COLO668 (cell line): ENCODE data around the gene MRAP2.
"Not testable (repeated sequence)": the region's sequence is repeated elsewhere in the genome, so short reads cannot be mapped to it uniquely, and the experiment has no call there.

Experiments
- DNase-seq: peaks from one replicate; lab custom pipeline; 2025; ENCODE audit not compliant: unreplicated experiment; lab: John Stamatoyannopoulos, UW

The MRAP2 gene

DNA sequence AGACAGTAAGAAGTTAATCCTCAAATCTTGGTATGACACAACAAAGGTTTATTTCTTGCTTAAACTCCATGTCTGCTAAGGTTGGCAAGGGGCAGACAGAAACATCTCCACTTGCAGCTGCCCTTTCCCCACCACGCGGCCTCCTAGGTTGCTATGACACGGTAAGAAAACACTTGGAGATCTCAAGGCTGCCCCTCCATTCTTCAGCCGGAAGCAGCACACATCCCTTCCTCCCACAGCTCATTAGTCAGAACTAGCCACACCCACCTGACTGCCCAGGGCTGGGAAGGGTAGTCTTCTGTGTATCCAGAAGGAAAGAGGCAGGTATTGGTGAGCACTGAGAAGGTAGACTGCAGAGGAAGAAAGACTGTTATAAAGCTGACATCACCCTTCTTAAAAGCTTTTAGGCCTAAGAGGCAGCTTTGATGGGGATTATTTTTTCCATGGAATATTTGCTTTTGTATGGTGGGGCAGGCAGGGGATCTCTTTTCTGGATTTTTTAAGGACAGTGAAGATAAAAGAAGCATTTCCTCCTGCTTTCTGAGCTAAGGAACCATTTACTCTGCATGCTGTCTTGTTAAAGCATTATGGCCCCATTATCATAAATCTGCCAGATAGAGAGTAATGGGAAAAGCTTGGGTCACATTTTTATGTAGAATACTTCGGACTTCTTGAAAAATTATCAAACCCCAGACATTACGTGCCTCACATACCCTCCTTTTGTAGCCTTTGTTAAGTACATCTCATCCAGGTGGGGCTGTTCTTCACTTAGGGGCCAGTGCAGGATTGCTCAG, 41.6 kb downstream of the MRAP2 start:
- DNase-seq = no peak

DNA sequence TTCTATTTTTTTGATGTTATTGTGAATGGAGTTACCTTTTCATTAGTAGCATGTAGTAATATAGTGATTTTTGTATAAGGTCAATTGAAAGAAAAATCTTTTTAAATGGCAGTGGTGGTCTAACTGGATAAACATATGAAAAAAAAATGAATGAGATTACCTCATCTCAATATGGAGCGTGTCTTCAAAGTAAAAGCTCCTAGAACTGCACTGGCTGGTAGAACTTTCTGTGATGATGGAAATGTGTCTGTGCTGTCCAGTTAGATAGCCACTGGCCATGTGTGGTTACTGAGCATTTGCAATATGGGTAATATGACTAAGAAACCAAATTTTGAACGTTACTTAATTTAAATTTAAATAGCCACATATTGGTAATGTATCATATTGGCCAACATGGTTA, 44.1 kb downstream of the MRAP2 start:
- DNase-seq = no peak

DNA sequence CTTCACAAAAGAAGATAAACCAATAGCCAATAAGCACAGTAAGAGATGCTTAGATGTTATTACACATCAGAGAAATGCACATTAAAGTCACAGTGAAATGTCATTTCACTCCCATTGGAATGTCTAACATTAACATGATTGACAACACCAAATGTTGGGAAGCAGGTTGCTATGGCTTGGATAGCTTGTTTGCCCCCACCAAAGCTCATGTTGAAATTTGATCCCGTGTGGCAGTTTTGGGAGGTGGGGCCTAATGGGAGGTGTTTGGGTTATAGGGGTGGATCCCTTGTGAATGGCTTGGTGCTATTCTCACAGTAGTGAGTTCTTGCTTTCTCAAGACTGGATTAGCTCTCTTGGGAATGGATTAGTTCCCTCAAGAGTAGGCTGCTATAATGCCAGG, 44.8 kb downstream of the MRAP2 start:
- no peak for DNase-seq

DNA sequence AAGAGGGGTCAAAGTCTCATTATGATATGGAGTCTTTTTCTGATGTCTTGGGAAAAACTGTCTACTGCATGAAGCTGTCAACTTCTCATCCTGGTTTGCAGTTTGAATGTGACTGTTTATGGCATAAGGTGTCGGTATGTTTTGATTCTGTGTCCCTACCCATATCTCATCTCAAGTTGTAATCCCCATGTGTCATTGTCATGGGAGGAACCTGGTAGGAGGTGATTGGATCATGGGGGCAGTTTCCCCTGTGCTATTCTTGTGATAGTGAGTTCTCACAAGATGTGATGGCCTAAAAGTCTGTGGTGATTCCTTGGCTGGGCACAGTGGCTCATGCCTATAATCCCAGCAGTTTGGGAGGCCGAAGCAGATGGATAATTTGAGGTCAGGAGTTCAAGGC, 47.6 kb downstream of the MRAP2 start:
- DNase-seq = no peak

DNA sequence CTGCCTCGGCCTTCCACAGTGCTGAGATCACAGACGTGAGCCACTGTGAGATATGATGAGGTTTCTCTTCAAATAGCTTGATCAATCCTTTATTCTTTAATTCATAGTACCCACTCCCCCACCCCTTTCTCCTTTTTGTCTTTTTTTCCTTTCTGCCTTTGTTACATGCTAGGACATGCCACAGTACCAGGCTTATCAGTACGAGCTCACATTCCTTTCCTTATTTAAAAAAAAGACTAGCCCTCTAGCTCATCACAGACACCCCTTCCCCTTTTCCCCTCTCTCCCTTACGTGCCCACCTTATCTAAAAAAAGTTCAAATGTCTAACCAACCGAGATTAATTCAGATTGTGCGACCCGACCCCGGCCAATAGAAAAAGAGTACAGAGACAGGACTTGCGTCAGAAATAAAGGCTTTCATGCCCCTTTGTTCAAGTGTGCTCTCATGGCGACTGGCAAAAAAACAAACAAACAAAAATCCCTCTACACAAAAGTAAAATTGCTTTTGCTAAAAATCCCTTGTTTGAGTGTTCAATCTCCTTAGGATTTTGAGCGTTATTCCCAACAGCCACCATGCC, 49.2 kb downstream of the MRAP2 start:
- DNase-seq = no peak

DNA sequence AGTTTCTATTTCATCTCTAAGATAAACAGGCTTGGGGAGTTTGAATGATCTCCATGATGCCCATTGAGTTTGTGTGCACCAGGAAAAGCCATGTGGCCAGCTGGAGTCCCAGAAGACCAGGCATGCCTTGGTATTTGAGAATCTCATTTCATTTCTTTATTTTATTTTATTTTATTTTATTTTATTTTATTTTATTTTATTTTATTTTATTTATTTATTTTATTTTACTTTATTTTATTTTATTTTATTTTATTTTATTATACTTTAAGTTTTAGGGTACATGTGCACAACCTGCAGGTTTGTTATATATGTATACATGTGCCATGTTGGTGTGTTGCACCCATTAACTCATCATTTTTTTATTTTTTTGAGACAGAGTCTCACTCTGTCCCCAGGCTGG, 51.1 kb downstream of the MRAP2 start:
- DNase-seq = not testable (repeated sequence)

DNA sequence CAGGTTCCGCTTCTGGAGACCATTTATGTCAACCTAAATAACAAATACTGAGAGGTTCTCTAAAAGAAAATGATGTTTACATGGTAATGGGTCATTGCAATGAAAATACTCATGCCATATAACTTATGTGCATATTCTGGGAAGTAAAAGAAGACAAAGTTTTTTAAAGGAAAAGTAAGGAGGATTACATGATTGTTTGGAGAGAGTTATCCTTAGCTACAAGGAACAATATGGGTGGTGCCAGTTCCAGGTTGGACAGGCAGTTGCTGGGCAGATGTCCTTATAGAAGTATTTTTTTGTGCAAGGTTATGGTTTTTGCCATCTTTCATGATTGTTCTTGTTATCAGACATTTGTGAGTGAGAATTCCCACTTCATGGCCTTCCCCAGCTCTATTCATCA, 52.5 kb downstream of the MRAP2 start:
- DNase-seq = no peak

DNA sequence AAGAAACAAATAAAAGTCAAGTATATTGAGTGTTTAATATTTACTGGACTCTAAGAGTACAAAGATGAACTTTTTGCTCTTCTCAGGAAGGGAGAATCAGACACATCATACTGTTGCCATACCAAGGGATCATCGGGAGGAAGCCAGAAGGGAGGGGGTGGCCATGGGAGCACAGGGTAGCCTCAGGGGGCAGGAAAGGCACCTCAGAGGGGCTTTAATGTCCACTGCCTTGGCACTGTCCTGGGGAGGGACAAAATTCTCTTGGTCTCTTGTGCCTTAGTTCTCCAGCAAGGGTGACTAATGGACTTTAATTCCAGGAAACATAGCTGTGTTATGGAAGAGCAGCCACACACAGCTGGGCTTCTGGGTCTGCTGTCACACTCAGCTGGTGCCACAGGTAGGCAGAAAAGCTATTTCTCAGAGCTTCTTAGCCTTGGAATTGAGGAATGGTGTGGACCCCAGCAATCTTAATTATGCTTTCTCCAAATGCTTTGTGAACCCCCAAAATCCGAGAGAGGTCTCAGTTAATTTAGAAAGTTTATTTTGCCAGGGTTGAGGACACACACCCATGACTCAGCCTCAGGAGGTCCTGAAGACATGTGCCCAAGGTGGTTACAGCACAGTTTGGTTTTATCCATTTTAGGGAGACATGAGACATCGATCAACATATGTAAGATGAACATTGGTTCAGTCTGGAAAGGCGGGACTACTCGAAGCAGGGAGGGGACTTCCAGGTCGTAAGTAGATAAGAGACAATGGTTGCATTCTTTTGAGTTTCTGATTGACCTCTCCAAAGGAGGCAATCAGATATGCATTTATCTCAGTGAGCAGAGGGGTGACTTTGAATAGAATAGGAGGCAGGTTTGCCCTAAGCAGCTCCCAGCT, 53.2 kb downstream of the MRAP2 start:
- DNase-seq = no peak

DNA sequence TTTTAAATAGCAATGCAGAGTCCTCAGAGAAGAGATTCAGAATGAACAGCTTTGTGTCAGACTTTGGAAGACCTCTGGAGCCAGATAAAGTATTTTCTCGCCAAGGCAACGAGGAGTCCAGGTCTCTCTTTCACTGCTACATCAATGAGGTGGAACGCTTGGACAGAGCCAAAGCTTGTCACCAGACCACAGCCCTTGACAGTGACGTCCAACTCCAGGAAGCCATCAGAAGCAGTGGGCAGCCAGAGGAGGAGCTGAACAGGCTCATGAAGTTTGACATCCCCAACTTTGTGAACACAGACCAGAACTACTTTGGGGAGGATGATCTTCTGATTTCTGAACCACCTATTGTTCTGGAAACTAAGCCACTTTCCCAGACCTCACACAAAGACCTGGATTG, 55.5 kb downstream of the MRAP2 start:
- no peak for DNase-seq

DNA sequence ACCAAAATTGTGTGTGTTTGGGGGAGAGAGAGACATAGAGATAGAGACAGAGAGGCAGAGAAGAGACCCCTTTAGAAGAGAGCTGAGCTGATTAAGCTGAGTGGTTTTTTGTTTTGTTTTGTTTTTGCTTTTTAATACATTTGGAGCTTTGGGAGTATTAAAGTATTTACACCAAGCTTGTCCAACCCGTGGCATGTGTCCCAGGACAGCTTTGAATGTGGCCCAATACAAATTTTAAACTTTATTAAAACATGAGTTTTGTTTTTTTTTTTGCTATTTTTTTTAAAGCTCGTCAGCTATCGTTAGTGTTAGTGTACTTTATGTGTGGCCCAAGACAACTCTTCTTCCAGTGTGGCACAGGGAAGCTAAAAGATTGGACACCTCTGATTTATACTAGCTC, 56.0 kb downstream of the MRAP2 start:
- no peak for DNase-seq

DNA sequence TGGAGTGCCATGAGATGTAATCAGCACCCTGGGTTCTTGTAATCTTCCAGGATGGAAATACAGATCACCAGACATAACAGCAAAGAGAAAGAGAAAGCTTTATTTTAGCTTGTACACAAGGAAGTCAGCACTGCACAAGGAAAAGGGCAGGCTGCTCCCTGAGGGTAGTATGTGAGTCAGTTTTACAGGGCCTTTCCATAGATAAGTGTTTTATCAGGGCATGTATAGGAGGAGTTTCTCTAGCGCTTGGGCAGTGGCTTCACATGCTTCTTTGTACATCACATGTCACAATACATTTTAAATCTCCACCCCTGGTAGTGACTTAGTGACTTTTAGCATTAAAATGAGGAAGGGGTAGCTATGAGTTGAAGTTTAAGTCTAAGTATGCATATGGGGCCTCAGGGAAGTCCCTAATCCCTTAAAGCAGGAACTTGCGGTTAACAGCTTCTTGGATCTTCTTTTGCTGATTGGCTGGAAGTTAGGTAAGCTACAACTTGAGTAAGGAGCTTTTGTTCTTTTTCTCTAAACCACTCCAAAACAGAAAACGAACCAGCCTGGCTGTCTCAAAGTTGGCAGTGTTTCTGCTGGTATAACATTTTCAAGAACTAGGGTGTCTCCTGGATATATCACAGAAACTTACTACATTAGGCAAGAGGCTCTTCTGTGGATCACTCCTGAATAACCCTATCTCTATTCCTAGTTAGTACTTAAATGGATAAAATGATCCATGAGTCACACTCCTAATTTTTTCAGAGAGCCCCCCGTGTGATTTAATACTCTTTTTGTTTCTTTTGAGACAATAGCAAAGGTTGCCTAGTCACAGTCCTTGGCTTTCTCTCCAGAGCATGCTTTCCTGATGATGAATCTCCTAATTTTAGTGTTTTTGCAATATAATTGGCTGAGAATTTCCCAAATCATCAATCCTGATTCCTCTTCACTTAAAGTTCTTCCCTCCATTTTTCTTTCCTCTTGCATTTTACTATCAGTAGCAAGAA, 60.2 kb downstream of the MRAP2 start:
- no peak for DNase-seq

DNA sequence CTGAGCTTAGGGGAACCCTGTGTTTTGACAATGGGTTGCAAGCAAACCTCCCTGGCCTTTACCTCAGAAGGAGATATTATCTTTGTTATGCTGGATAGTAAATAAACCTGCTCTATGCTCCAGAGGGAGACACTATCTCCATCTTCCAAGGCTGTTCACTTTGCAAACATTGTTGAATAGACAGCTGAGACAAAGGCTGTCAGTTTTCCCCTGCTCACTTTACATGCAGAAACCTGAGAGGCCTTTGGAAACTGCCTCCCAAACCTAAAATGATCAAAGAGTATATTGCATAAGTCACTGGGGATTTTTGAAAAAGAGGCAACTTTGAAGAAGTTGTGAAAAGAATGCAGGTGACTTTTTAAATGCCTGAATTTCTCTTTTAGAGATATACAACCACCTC, 61.6 kb downstream of the MRAP2 start:
- no peak for DNase-seq

DNA sequence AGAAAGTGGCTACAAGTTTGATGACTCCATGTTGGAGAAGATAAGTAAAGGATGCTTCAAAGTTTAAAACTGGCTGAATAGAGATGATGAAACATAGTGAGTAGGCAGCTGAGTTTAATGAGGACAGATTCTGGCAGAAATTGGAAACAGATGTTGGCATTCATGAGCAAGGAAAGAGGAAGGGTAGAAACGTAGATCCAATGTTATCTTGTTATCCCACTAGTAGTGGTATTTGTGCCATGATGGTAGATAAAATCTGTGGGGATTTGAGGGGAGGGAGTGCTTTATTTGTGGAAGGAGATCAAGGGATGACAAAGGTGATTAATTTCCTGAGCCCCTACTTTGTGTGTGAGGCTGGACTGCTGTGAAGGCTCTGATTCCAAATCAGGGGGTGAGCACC, 69.5 kb downstream of the MRAP2 start:
- DNase-seq = no peak

DNA sequence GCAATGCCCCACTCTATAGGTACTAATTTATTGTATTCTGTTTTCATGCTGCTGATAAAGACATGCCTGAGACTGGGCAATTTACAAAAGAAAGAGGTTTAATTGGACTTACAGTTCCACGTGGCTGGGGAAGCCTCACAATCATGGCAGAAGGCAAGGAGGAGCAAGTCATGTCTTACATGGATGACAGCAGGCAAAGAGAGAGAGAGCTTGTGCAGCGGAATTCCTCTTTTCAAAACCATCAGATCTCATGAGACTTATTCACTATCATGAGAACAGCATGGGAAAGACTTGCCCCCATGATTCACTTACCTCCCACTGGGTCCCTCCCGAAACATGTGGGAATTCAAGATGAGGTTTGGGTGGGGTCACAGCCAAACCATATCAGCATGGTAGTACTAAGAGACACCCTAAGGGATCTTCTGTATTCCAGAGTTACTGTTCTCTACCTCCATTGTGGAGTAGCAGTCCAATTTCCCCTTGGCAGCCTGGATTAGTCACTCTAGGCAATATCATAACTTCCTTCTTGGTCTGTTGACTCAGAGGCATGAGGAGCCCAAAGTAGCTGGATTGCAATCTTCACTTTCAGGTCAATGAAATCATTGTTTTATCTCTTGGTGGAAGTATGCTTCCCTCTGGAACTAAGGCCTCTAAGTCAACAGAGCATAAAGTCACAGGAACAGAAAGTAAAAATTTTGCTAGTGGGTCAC, 71.8 kb downstream of the MRAP2 start:
- DNase-seq = not testable (repeated sequence)

DNA sequence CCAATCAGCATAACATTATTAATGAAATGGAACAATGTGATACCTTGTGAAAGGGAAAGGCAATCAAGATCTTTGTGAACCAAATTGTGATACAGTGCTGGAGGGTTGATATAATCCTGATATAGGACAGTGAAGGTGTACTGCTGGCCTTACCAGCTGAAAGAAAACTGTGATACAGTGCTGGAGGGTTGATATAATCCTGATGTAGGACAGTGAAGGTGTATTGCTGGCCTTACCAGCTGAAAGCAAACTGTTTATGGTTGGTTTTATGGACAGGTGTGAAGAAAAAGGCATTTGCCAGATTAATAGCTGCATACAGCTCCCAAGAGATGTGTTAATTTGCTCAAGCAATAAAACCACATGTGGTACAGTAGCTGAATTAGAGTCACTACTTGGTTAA, 73.9 kb downstream of the MRAP2 start:
- no peak for DNase-seq

DNA sequence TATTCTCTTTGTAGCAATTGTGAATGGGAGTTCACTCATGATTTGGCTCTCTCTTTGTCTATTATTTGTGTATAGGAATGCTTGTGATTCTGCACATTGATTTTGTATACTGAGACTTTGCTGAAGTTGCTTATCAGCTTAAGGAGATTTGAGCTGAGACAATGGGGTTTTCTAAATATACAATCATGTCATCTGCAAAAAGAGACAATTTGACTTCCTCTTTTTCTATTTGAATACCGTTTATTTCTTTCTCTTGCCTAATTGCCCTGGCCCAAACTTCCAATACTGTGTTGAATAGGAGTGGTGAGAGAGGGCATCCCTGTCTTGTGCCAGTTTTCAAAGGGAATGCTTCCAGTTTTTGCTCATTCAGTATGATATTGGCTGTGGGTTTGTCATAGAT, 77.8 kb downstream of the MRAP2 start:
- DNase-seq = not testable (repeated sequence)

DNA sequence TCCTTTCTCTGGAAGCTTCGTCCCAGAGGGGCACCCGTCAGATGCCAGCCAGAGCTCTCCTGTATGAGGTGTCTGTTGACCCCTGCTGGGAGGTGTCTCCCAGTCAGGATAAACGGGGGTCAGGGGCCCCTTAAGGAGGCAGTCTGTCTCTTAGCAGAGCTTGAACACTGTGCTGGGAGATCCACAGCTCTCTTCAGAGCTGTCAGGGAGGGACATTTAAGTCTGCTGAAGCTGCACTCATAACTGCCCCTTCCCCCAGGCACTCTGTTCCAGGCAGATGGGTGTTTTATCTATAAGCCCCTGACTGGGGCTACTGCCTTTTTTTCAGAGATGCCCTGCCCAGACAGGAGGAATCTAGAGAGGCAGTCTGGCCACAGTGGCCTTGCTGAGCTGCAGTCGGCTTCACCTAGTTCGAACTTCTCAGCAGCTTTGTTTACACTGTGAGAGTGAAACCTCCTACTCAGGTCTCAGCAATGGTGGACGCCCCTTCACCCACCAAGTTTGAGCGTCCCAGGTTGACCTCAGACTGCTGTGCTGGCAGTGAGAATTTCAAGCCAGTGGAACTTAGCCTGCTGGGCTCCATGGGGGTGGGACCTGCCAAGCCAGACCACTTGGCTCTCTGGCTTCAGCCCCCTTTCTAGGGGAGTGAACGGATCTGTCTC, 81.5 kb downstream of the MRAP2 start:
- DNase-seq = not testable (repeated sequence)

DNA sequence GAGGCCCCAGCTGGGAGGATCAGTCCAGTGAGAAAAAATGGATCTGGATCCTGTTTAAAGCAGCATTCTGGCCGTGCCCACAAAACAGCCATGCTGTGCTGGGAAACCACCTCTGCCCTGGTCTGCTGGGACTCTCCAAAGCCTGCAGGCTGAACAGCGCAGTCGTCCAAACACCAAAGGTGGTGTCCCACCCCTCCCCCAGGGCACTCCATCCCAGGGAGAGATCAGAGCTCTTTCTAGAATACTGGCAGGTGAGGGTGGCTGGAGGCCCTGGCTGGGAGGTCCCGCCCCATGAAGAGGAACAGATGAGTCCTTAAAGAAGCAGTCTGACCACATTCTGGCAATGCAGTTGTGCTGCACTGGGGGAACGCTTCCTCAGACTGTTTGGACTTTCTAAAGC, 84.6 kb downstream of the MRAP2 start:
- DNase-seq = no peak

DNA sequence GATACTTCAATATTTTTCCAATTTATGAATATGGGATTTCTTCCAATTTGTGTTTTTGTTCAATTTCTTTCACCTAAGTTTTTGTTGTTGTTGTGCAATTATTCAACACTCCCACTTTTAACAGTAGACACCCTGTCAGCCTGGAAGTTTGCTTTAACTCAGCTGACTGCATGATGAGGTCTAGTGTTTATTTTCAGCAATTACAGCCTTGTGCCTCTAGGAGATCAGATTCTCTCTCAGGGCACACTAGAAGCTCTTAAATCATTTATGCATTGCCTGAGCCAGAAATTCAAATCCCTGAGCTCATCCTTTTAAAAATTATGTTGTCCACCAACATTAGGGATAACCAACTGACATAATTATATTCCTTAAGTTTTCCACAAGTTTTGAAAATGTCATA, 85.7 kb downstream of the MRAP2 start:
- DNase-seq = no peak

DNA sequence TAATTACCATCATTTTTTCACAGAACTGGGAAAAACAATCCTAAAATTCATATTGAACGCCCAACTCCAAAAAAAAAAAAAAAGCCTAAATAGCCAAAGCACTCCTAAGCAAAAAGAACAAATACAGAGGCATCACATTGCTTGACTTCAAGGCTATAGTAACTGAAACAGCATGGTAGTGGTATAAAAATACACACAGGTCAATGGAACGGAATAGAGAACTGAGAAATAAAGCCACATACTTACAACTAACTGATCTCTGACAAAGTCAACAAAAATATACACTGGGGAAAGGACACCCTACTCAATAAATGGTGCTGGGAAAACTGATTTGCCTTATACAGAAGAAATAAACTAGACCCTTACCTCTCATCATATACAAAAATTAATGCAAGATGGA, 89.6 kb downstream of the MRAP2 start:
- DNase-seq = no peak
